Measurements from ENCODE around the gene NDEL1. TPM values are rescaled to one million over a fixed set of nuclear protein-coding genes. Genes with fewer than 3 reads are reported as not detected.

The NDEL1 gene
- total RNA-seq, 1 experiment from 2014 or later: 39.2 TPM

DNA sequence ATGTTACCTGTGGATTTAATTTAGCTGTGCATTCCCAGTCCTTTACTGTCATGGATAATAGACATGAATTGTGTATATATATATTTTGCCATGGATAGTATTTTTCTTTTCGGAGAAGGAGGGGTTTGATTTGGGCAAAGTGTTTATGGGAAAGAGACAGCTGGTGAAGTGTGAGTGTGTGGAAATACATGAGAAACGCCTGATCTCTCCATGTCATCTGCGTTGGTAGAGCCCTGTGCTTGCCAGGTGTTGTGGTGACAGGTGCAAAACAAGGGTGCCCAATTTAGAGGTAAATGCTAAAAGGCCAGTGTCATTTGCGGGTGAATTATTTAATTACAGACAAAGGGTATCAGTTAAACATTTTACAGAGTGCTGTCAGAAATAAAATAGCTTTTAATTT, 23.4 kb downstream of the NDEL1 start:
- Histone ChIP-seq H3K4me2 (ENCODE audit: low read length) (no peak overlapping the region), H3K36me3 (ENCODE audit: control insufficient read depth in 1 of 2, insufficient read depth in 2 of 2, low read length in 2 of 2) (peaks cover 40 to 47% of the 10 kb centered on the region in 2 experiments), H3K27me3 (ENCODE audit: insufficient read depth, low read length) (no peaks in the 10 kb centered on the region), H3K79me2 (ENCODE audit: insufficient read depth, low read length) (peaks cover 34% of the 10 kb centered on the region; the same call in 1 of the 2 replicates), H2AFZ (ENCODE audit: low read depth, low read length, poor library complexity, severe bottlenecking) (no peak overlapping the region), H3K4me3 (replicated peaks in 1 of 2; ENCODE audit: low read depth in 1 of 2, low read length in 2 of 2) (no peak overlapping the region), H3K9ac (ENCODE audit: low read length) (no peak overlapping the region), H3K4me1 (ENCODE audit: control insufficient read depth in 1 of 2, insufficient read depth in 2 of 2, low read length in 2 of 2) (no peaks in the 10 kb centered on the region), H3K9me3 (ENCODE audit: control insufficient read depth in 1 of 2, insufficient read depth in 1 of 2, low read depth in 1 of 2, low read length in 2 of 2) (no peaks in the 10 kb centered on the region), H3K27ac (ENCODE audit: low read depth, low read length) (no peak overlapping the region), H4K20me1 (ENCODE audit: insufficient read depth) (peaks cover 3% of the 10 kb centered on the region; the same call in 1 of the 2 replicates), H3K9me2 (ENCODE audit: insufficient read depth) (no peaks in the 10 kb centered on the region)
- no peak for DNase-seq (ENCODE audit: low read depth, low spot score)
- RAD21 ChIA-PET (ENCODE audit: low non-redundant PET in 1 of 2, low total read pairs in 2 of 2, uncharacterized antibody in 2 of 2, unreplicated experiment in 2 of 2): no interaction called here
- no peak for TF ChIP-seq TCF7L2 (IDR thresholded peaks at IDR 0.05; ENCODE audit: borderline replicate concordance, extremely low read depth, insufficient read depth, insufficient read length)
- TF ChIP-seq, protein P1, sequence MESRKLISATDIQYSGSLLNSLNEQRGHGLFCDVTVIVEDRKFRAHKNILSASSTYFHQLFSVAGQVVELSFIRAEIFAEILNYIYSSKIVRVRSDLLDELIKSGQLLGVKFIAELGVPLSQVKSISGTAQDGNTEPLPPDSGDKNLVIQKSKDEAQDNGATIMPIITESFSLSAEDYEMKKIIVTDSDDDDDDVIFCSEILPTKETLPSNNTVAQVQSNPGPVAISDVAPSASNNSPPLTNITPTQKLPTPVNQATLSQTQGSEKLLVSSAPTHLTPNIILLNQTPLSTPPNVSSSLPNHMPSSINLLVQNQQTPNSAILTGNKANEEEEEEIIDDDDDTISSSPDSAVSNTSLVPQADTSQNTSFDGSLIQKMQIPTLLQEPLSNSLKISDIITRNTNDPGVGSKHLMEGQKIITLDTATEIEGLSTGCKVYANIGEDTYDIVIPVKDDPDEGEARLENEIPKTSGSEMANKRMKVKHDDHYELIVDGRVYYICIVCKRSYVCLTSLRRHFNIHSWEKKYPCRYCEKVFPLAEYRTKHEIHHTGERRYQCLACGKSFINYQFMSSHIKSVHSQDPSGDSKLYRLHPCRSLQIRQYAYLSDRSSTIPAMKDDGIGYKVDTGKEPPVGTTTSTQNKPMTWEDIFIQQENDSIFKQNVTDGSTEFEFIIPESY (IDR thresholded peaks at IDR 0.05; ENCODE audit: extremely low read depth, insufficient replicate concordance, low read length): no peak
- no peak for TF ChIP-seq SP1 (IDR thresholded peaks at IDR 0.05; ENCODE audit: low read depth)
- TF ChIP-seq ELF1 (IDR thresholded peaks at IDR 0.05; ENCODE audit: borderline replicate concordance, low read depth): no peak
- no peak for TF ChIP-seq RAD21 (IDR thresholded peaks at IDR 0.05; ENCODE audit: low read depth)
- TF ChIP-seq ZNF274 (IDR thresholded peaks at IDR 0.05; ENCODE audit: low read depth, low read length): no peak
- no peak for TF ChIP-seq FOSL1 (IDR thresholded peaks at IDR 0.05; ENCODE audit: low read depth)
- no TSS peak for BruUV-seq (replicated peaks)
- ATAC-seq: no peak
- intact Hi-C loops (cut with micrococcal nuclease): no loop called here
- POLR2A ChIA-PET: no interaction called here
- CTCF ChIA-PET: no interaction called here

DNA sequence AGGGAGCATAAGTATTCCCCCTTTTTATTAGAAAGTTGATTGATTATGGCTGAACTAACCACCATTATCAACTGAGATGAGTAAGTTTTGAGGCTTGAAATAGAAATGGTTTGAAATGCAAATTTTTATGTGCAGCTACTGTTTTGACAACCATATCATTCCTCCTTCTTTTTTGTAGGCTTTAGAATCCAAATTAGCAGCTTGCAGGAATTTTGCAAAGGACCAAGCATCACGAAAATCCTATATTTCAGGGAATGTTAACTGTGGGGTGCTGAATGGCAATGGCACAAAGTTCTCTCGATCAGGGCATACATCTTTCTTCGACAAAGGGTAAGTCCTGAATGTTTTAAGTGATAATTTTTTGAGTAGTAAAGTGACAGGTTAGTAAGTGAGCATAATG, 24.1 kb downstream of the NDEL1 start:
- no peak for ATAC-seq
- ChIA-PET POLR2A (no interaction called here), RAD21 (ENCODE audit: low non-redundant PET in 1 of 2, low total read pairs in 2 of 2, uncharacterized antibody in 2 of 2, unreplicated experiment in 2 of 2) (no interaction called here), CTCF (no interaction called here)
- Histone ChIP-seq H2AFZ (ENCODE audit: low read depth, low read length, poor library complexity, severe bottlenecking) (no peak overlapping the region), H3K27ac (ENCODE audit: low read depth, low read length) (no peak overlapping the region), H3K4me1 (ENCODE audit: control insufficient read depth in 1 of 2, insufficient read depth in 2 of 2, low read length in 2 of 2) (no peaks in the 10 kb centered on the region), H3K9me2 (ENCODE audit: insufficient read depth) (no peaks in the 10 kb centered on the region), H3K9me3 (ENCODE audit: control insufficient read depth in 1 of 2, insufficient read depth in 1 of 2, low read depth in 1 of 2, low read length in 2 of 2) (no peaks in the 10 kb centered on the region), H3K4me3 (replicated peaks in 1 of 2; ENCODE audit: low read depth in 1 of 2, low read length in 2 of 2) (no peak overlapping the region), H3K36me3 (ENCODE audit: control insufficient read depth in 1 of 2, insufficient read depth in 2 of 2, low read length in 2 of 2) (peaks cover 37 to 46% of the 10 kb centered on the region in 2 experiments), H3K9ac (ENCODE audit: low read length) (no peak overlapping the region), H3K79me2 (ENCODE audit: insufficient read depth, low read length) (peaks cover 41% of the 10 kb centered on the region; the same call in 1 of the 2 replicates), H4K20me1 (ENCODE audit: insufficient read depth) (peaks cover 3% of the 10 kb centered on the region; the same call in 1 of the 2 replicates), H3K27me3 (ENCODE audit: insufficient read depth, low read length) (no peaks in the 10 kb centered on the region), H3K4me2 (ENCODE audit: low read length) (no peak overlapping the region)
- no TSS peak for BruUV-seq (replicated peaks)
- no peak for DNase-seq (ENCODE audit: low read depth, low spot score)
- intact Hi-C loops (cut with micrococcal nuclease): no loop called here
- no peak for TF ChIP-seq ELF1 (IDR thresholded peaks at IDR 0.05; ENCODE audit: borderline replicate concordance, low read depth)
- TF ChIP-seq, protein P2, sequence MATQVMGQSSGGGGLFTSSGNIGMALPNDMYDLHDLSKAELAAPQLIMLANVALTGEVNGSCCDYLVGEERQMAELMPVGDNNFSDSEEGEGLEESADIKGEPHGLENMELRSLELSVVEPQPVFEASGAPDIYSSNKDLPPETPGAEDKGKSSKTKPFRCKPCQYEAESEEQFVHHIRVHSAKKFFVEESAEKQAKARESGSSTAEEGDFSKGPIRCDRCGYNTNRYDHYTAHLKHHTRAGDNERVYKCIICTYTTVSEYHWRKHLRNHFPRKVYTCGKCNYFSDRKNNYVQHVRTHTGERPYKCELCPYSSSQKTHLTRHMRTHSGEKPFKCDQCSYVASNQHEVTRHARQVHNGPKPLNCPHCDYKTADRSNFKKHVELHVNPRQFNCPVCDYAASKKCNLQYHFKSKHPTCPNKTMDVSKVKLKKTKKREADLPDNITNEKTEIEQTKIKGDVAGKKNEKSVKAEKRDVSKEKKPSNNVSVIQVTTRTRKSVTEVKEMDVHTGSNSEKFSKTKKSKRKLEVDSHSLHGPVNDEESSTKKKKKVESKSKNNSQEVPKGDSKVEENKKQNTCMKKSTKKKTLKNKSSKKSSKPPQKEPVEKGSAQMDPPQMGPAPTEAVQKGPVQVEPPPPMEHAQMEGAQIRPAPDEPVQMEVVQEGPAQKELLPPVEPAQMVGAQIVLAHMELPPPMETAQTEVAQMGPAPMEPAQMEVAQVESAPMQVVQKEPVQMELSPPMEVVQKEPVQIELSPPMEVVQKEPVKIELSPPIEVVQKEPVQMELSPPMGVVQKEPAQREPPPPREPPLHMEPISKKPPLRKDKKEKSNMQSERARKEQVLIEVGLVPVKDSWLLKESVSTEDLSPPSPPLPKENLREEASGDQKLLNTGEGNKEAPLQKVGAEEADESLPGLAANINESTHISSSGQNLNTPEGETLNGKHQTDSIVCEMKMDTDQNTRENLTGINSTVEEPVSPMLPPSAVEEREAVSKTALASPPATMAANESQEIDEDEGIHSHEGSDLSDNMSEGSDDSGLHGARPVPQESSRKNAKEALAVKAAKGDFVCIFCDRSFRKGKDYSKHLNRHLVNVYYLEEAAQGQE (IDR thresholded peaks at IDR 0.05; ENCODE audit: low read depth): no peak
- TF ChIP-seq FOSL1 (IDR thresholded peaks at IDR 0.05; ENCODE audit: low read depth): no peak
- no peak for TF ChIP-seq EZH2 (IDR thresholded peaks at IDR 0.05)
- TF ChIP-seq, protein P3, sequence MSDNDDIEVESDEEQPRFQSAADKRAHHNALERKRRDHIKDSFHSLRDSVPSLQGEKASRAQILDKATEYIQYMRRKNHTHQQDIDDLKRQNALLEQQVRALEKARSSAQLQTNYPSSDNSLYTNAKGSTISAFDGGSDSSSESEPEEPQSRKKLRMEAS (IDR thresholded peaks at IDR 0.05): no peak
- TF ChIP-seq YY1 (IDR thresholded peaks at IDR 0.05; ENCODE audit: extremely low read depth, insufficient replicate concordance, low read depth, low read length): no peak
- no peak for TF ChIP-seq JUND (IDR thresholded peaks at IDR 0.05)
- no peak for TF ChIP-seq ZFX (IDR thresholded peaks at IDR 0.05)
- TF ChIP-seq, protein P4, sequence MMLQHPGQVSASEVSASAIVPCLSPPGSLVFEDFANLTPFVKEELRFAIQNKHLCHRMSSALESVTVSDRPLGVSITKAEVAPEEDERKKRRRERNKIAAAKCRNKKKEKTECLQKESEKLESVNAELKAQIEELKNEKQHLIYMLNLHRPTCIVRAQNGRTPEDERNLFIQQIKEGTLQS (IDR thresholded peaks at IDR 0.05): no peak
- no peak for TF ChIP-seq EZH2phosphoT487 (IDR thresholded peaks at IDR 0.05; ENCODE audit: borderline replicate concordance)
- no peak for TF ChIP-seq CEBPB (IDR thresholded peaks at IDR 0.05; ENCODE audit: low read depth)

Data from HCT116 (cell line).